GM12878 (cell line): ENCODE results near the gene NAT9.

Source experiments
- PML ChIP-seq: IDR thresholded peaks from 2 replicates; pipeline ENCODE4 v1.6.1; 2012; ENCODE audit warnings: low read length, inconsistent platforms
- POLR2A ChIP-seq: IDR thresholded peaks from 2 replicates; pipeline ENCODE4 v1.6.1; 2011; ENCODE audit warnings: low read depth, mild to moderate bottlenecking, low read length
- SUPT20H ChIP-seq: IDR thresholded peaks from 2 replicates; pipeline ENCODE4 v1.6.1; 2011; ENCODE audit warnings: low read depth, mild to moderate bottlenecking, low read length, moderate library complexity, borderline replicate concordance; ENCODE audit not compliant: control insufficient read depth
- TF ChIP-seq, protein P1 (sequence below): IDR thresholded peaks from 2 replicates; pipeline ENCODE4 v1.6.1; 2011; ENCODE audit warnings: low read depth, low read length, improper control_type of control experiment, borderline replicate concordance

DNA sequence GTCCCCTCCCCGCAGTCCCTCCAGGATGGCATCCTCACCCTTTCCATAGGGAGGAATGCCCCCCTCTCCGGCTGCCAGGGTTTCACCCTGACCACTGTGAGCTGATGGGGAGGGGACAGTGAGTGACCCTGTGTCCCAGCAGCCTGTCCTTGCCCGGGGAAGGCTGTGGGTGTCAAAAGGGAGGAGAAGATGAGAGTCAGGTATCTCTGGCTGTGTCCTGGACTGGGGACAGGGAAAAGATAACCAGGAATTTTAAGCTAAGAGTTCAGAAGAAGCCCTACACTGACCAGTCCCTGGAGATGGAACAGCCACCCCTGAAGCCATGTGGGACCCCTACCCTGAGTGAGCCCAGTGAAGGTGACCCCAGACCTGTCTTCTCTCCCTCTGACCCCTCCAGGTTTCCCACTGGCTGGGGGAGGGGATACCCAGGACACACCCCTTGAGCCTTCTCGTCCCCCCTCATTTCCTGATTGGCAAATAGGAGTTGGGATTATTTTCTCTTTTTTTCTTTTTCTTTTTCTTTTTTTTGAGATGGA lies 11.3 kb downstream of the NAT9 start:
- TF ChIP-seq, protein P1, sequence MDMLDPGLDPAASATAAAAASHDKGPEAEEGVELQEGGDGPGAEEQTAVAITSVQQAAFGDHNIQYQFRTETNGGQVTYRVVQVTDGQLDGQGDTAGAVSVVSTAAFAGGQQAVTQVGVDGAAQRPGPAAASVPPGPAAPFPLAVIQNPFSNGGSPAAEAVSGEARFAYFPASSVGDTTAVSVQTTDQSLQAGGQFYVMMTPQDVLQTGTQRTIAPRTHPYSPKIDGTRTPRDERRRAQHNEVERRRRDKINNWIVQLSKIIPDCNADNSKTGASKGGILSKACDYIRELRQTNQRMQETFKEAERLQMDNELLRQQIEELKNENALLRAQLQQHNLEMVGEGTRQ: no peak
- TF ChIP-seq PML (no peak), SUPT20H (no peak), POLR2A (no peak)
